Measurements from ENCODE around the gene FHIT.
A peak's percentile ranks its signal among the peaks of the same experiment; 100 is the strongest.

FHIT gene

DNA sequence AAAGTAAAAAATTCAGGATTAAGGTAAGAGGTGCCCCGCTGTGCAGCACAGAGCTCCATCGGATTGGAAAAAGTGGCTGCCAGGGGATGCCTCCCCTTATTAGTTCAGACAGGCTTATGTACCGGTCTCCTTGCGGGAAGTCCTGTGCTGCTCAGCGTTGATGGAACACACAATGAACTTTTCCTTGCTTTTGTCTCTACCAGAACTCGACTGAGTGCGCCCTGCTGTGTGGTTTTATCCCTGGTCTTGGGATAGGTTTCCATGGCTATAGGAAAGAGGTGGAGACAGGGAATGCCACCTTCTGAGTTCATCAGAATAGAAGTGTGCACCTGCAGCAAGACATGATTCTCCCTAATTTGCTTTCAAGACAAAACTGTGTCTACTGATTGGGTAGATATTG, 1455.5 kb downstream of the FHIT start:
- DNase-seq: no peak

DNA sequence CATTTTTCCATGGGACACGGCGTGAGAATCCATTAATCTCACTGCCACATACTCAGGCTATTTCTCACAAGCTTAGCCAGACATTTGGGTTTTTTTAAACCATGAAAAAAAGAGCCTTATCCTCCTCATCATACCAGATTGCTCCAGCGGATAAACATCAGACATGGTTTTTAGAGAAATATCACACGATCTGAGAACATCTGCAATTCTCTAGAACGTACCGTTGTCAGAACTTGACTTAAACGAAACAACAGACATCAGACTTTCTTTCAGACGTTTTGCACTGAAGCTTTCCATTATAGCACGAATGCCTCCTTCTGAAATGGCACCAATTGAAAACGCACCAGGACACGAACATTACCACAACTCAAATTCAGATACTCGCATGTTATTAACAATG, 1457.3 kb downstream of the FHIT start:
- DNase-seq: no peak

DNA sequence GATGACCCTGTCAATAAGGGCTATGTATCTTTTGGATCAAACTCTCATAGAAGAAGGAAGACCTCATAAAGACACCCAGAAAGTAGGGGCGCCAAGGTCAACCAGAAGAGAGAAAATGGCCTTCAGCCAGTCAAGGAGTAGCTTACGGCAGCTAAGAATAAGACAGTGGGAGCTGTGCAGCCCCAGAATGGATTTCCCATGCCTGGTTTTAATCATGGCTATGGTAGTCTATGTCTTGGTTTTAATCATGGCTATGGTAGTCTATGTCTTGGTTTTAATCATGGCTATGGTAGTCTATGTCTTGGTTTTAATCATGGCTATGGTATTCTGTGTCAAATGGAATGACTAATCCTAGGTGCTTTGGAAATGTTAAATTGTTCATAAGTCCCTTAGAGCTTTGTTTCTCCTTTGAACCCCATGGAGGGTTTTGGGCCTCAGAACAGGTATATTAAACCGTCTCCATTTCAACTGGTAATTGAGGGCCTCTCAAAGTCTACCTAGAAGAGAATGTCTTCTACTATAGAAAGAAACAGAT, 1459.4 kb downstream of the FHIT start:
- no peak for DNase-seq

DNA sequence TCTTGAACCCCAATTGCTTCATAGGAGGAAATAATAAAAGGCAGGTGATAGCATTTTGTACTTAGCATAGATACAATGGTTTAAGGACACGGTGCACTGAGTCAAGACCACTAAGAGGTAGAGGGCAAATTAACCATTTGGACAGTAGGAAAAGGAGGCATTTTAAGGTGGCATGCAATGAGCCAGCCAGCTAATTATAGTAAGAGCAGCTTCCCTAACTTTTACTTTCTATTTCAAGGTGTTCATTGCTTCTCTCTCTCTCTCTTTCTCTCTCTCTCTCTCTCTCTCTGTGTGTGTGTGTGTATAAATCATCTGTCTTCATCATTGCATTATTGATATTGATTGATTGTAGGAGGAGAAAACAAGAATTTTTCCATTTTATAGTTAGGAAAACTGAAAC, 1461.0 kb downstream of the FHIT start:
- DNase-seq: no peak

DNA sequence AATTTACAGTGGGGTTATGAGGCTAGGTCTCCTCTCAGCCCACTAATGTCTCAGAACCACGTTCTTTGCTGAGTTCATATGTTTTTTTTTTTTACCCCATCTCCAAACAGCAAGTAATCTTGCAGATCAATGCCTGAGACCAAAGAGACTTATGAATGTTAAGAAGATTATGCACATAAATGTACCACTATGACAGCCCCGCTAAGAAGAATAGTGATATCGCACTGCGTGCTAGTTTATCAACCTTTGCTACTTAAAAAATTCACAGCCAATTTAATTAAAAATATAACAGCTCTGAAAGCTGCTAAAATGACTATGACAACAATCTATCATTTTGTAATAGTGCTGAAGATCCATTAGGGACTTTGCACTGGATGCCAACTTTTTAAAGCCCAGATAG, 1462.5 kb downstream of the FHIT start:
- no peak for DNase-seq

DNA sequence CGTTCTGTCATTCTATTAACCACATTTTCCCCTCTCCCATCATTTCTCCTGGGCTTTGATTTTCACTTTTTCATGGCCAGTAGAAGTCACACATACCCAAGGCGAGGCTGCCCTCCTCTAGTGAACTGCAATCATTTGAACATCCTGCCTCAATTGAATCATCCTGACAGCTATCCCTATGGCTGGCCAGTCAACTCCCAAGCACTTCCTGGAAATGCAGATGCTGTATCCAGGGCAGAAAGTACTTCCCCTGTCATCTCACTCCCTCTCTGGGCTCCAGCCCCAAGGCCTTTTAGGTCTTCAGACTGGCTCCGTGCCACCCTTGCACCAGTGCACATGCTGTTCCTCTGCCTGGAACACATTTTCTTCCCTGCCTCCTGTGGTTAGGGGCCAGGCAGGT, 1463.1 kb downstream of the FHIT start:
- DNase-seq: no peak

- no peak for DNase-seq
These were observed 1464.9 kb downstream of the FHIT start for GRCh38 chr3:59786374-59786773.

GRCh38 chr3:59784164-59784563, 1467.1 kb downstream of the FHIT start:
- no peak for DNase-seq

DNA sequence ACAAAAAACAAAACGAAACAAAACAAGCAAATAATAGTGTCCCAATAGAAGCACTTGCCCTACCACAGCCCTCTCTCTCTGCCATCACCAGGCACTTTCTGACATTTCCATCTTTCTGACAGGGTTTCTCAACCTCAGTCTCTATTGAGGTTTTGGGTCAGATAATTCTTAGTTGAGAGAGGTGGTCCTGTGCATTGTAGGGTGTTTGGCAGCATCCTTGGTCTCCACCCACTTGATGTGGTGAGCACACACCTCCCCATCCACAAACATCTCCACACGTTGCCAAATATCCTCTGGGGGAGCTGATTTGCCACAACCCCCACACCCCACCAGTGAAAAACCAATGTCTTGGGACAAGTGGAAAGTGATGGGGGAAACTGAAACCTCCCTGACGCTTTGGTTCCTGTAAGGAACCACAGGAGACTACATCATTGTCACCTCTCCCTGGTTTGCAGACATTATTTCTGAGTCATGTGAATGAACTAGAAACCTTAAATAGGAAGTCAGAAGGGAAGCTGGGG, 1467.7 kb downstream of the FHIT start:
- DNase-seq: no peak

DNA sequence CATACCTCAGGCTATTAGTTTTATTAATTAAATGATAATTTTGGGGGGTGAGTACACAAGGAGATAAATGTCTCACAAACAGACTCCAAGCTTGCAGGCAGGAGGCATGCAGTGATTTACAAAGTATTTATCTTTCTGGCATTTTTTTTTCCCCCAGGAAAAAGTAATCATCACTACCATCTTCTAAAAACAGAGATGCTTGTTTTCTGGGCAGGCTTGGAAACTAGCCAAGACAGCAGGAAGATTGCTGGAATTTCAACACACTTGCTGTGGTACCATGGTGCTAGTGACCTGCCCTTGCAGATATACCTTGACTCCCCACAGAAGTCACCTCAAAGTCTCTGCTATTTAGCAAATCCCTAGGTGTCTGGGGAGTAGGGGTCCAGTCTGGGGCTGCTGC, 1468.6 kb downstream of the FHIT start:
- no peak for DNase-seq

GRCh38 chr3:59780209-59780608, 1471.0 kb downstream of the FHIT start:
- no peak for DNase-seq

- no peak for DNase-seq
These were observed 1472.0 kb downstream of the FHIT start for GRCh38 chr3:59779260-59779659.

GRCh38 chr3:59777667-59778077, 1473.6 kb downstream of the FHIT start:
- no peak for DNase-seq

GRCh38 chr3:59777066-59777465, 1474.2 kb downstream of the FHIT start:
- no peak for DNase-seq

- DNase-seq: no peak
These were observed 1475.4 kb downstream of the FHIT start for GRCh38 chr3:59775761-59776325.

GRCh38 chr3:59775106-59775505, 1476.1 kb downstream of the FHIT start:
- no peak for DNase-seq

DNA sequence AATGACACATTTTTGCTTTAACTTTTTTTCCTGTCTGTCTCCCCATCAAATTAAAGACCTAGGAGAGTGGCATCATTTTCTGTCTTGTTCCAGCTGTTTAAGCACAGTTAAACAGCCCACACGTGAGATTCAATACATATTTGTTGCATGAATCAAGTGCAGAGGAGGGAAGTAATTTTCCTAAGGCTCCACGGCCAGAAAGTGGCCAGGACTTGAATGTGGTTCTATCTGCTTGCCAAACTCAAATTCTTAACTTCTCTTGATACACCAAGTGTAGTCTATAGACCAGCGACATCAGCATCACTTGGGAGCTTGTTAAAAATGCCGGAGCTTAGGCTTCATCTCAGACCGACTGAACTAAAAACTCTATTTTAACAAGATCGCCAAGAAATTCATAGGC, 1476.6 kb downstream of the FHIT start:
- no peak for DNase-seq

DNA sequence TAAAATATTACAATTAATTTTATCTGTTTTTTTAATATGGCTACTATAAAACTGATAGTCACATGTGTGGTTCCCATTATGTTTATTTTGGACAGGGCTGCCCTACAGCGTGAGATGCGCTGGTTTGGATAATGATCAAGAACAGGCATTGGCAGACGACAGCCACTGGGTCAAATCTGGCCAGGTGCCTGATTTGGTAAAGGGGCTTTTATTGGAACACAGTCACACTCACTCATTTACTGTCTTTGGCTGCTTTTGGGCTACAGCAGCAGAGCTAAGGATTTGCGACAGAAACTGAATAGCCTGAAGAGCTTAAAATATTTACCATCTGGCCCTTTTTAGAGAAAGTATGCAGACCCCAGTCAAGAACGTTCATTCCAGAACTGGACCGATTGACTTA, 1477.3 kb downstream of the FHIT start:
- no peak for DNase-seq

DNA sequence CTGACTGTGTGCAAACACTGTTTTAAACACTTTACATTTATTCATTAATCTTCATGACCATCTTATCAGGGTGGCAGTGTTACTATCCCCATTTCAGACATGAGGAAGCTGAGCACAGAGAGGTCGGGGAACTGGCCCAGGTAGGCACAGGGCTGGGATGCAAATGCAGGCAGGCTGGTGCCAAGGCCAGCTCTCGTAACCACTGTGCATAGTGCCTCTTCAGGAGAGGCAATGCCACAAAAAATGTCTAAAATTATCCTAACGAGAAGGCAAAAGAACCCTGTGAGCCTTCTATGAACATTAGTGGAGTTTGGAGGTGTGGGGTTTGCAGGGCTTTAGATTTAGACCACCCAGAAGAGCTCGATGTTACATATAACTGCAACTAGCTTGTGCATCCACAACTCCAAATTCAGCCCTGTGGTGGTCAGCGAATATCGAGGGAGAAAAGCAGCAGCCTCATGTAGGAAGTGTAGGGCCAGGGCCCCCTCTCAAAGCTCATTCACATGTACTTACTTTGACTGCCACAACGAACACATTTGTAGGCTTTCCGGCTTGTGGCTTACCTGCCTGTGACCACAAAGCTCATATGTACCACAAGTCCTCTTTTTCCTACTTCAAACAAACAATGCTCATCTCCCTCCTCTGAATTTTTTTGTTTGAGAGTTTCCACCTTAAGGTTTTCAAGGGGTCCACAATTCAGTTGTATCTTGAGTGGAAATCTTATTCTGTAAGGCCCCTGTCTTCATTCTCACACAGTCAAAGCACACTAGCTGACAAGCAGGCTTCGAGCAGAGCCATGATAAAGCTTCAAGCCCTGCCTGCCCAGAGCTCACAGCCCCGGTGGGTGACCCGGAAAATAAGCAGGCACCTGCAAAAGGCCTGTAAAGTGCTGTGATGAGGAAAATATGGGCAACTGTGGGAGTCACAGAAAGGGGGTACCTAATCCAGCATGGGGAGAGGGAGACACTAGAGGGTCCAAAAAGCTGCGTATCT, 1478.5 kb downstream of the FHIT start:
- DNase-seq: peak; percentile 21

DNA sequence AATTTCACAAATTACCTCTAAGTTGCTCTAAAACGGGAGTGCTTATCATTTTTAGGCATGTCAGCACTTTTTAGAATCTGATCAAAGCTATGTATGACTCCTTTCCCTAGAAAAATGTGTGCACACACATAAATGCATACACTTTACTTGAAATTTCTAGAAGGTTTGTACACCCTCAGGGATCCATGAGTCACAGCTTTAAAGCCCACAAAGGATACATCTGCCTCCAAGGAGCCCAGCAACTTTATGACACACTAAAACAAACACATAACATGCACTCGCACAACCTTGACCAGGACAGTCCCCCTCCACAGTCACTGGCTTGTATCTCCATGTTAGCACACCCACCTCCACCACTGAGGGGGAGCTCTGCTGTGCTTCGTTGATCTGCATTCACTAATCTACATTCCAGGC, 1479.5 kb downstream of the FHIT start:
- no peak for DNase-seq

DNA sequence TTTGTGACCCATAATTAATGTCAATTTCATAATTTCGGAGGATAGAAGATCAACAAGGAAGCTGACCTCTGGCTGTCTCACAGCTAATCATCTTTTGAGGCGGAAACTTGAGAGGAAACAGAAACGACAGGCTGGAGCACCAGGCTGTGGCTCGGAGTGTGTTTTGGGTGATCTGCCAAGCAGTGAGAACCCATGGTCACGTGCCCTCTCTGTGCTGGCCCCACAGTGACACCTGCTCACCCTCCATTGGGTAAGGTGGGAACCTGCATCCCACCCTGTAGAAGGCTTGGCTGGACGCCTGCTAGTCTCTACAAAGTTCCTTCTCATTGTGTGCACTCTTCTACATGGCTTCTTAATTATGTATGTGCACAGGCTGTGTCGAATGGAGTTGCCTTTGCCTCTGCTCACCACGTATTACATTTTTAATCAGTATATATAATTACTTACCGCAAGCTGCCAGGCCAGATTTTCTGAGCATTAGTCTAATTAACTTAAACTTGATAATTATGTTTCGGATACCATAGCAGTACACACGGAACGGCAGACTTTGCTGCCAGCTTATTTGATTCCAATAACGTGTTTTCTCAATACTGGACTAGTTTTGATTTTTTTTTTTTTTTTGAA, 1482.0 kb downstream of the FHIT start:
- no peak for DNase-seq

DNA sequence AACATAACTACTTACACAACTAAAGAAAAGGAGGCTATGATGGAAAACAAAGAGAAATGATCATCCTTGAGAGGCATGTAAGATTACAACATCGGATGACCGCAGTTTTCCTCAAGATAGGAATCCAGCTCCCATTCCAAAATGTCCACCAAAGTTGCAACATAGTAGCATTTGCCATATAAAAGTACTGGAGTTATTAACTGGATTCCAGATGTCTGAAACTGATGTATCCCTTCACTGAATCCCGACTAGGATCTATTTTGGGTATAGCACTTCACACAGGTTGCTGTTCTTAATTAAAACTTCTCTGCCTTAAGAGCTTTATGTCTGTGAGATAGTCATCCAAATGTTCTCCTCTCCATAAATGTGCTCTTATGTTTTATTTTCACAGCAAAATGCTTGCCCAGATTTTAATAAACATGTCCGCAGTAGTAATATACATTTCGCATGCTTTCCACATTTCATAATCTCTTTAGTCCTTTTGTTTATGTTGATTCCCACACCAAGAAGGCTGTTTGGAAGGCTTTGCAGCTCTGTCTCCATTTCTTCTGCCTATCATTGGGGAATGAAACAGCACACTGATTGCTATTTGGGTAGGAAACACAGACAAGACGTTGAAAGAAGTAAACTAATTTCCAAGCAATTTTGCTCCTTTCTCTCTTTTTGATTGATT, 1484.9 kb downstream of the FHIT start:
- no peak for DNase-seq

- no peak for DNase-seq
These were observed 1487.1 kb downstream of the FHIT start for GRCh38 chr3:59764171-59764570.

Data from activated CD4-positive, alpha-beta T cell treated with anti-CD3 and anti-CD28 coated beads, Interleukin-2, amount 50 U/mL, for 1 hour (primary cell).